ENCODE data around the gene TEC.

The TEC gene

DNA sequence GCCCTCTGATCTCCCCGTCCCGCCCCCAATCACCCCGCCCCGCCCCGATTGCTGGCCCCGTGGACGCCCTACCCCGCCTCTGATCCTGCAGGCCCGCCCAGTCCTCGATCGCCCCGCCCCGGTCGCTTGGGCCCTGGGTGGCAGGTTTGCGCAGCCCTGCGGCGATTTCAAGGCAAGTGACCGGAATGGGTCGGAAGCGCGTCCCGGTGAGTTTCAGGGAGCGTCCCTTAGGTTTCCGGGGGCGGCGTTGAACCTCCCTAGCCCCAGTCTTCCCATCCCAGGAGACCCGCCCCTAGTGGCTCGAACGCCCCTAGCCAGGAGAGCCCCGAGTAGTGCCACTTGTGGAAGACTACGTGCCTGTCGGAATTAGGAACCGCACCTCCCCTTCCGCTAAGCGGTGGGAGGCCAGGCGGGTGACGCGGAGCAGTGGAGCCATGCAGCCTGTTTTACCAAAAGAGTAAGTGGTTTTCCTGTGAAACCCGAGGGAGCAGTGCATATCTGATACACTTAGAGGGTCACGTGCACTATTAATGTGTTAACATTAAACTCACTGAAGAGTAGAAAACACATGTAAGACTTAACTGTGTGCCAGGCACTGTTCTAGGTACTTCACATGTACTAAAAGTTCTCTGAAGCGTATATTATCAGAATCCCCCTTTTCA, 354 bp upstream of the TEC start:
- DNase-seq (peak; percentile 96), ATAC-seq (peak; percentile 95)

DNA sequence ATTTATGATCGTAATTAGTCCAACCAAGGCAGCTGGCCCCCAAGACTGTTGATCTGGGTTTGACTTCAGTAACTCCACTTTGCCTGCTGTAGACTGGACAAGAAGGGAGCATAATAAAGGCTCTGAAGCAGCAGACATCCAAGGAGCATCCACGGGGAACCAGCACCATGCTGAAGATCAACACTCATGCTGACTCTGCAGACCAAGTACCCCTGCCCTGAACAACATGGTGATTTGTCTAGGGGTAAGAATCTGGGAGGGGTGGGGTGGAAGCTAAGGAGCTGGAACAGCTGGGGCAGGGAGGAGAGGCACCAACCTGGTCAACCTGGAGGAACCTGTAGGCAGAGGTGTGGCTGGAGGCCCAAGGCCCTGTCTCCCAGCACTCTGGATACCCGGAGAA, 2.1 kb downstream of the TEC start:
- no peak for DNase-seq
- no peak for ATAC-seq

DNA sequence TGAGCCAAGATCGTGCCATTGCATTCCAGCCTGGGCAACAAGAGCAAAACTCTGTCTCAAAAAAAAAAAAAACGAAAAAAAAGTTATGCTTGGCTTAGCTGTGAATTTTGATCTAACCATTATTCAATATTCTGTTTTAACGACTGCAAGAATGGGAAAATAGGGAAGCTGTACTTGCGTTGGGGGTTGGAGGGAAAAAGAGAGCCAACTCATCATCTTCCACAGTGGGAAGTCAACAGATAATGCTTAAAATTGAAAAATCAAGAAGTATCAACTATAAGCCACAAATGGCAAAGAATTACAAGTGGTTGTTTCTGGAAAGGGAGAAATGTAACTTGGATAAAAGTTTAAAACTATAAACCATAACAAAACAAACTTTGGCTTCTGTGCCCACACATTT, 2.9 kb downstream of the TEC start:
- DNase-seq (no peak), ATAC-seq (no peak)

- no peak for DNase-seq
These were observed 6.7 kb downstream of the TEC start for GRCh38 chr4:48262926-48263325.

GRCh38 chr4:48262484-48262883, 7.2 kb downstream of the TEC start:
- ATAC-seq: no peak

More at GRCh38 chr4:48262926-48263325, 6.7 kb downstream of the TEC start:
- no peak for ATAC-seq

GRCh38 chr4:48261281-48261680, 8.4 kb downstream of the TEC start:
- DNase-seq (no peak), ATAC-seq (no peak)

More at GRCh38 chr4:48262484-48262883, 7.2 kb downstream of the TEC start:
- DNase-seq: no peak

GRCh38 chr4:48259748-48260147, 9.9 kb downstream of the TEC start:
- DNase-seq: no peak
- ATAC-seq: no peak

DNA sequence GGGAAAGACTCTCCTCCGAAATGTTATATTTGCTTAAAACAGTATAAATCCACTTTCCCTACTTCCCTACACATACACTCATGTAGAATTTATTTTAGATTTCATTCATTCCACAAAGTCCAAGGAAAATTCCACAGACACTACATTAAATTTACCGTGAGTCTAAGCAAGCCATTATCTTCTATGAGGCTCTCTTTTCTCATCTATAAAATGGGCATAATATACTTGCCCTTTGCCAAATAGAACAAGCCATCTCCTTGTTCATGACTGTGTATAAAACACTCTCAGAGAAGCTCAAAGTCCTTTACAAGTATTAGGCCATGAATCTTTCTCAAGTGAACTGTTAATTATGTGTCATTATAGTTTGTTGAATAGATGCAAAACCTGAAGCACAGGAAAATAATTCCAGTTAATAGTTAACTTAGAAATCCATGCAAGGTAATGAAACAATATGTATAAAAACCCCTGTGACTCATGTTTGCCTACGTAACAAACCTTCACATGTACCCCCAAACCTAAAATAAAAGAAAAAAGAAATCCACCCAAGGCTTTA, 10.7 kb downstream of the TEC start:
- ATAC-seq (no peak), DNase-seq (no peak)

DNA sequence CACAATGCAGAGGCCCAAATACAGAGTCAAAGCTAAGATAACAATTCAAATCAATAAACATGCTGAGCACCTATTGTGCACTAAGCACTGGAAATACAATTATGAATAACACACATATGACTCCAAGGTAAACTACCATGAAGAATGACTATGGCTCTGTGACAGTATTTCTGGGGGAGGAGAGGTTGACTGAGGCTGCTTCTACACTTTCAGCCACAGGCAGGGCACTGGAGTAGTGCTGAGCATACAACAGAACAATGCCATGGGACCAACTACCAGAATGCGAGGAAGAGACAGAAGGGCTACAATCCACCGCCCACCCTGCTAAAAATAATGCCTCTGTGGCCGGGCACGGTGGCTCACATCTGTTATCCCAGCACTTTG, 13.7 kb downstream of the TEC start:
- no peak for ATAC-seq
- DNase-seq: no peak

DNA sequence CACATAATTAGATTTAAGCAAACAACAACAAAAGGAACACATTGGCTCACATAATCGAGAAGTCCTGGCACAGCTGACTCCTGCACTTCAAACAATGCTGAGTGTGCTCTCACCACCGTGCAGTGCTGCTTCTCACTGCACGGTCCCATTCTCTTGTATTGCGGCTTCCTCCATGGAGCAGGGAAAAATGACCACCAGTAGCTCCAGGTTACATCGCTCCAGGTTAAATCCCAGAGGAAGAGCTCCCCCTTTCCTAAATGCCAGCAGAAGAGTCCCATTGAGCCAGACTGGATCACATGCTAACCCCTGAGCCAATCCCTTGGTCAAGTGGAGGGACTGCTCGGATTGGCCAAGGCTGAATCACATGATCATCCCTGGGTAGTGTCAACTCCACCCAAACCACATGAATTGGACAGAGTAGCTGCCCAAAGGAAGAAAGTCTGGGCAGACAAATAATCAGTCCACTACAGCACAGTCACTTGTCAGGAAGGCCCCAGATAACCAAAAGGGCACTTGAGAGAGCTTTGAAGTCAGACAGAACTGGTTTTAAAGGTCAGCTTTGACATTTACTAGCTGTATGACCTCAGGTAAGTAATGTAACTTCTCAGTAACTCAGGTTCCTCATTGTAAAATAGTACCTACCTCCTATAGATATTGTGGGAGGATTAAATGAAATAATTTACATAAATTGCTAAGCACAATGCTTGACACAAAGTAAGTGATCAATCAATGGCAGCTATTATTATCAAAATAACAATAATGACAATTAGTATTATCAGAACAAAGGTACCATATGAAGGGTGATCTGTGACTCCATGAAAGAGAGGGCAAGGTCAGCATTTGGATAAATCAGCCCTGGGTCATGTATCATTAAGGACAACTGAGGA, 14.3 kb downstream of the TEC start:
- ATAC-seq (no peak), DNase-seq (no peak)

- no peak for DNase-seq
These were observed 15.1 kb downstream of the TEC start for GRCh38 chr4:48254381-48255071.

DNA sequence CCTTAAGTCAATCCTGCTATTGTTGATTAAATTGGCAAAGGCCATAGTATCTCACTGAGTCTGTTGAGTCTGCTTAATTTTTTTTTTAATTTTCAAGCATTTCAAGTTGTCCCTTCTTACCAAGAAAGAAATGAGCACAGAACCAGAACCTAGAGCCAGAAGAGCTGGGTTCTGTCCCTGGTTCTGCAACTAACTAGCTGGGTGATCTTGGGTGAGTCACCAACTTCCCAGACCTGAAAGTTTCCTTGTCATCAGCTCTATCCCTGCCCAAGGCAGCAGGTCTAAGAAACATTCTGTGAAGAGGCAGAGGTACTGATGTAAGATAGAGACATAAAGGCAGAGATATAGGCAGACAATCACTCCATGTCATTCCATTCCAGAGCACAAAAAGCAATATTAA, 17.3 kb downstream of the TEC start:
- no peak for DNase-seq
- no peak for ATAC-seq

More at GRCh38 chr4:48254381-48255071, 15.1 kb downstream of the TEC start:
- ATAC-seq: no peak

DNA sequence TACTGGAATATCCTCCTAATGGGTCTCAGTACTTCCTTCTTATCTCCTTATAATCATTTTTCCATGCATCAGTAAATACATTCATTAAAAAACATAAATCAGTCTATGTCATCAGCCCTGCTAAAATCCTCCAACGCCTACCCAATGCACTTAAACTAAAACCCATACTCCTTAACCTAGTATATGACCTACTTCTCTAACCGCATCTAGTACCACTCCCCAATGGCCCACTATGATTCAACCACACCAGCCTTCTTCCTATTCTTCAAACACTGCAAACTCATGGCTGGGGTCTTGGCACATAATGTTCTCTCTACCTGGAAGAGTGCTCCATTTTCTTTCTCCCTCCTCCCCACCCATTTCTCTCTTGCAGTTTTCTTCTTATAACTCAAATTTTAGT, 18.7 kb downstream of the TEC start:
- no peak for DNase-seq
- ATAC-seq: no peak

DNA sequence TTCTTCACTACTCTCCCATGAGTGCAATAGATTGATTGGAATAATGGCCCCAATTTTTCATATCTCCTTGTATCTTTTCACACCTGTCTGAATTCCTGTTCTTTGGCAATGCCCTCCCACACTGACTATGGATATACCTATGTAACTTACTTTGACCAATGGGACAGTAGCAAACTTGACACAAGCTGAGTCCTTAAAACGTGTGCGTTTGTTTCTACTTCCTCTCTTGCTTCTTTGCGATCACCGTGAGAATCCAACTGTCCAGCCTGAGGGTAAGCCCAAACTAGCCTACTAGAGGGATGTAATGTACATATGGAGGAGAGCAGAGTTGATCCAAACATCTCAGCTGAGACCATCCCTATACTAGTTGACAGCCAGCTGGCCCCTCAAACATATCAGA, 19.3 kb downstream of the TEC start:
- no peak for DNase-seq
- no peak for ATAC-seq

- DNase-seq (no peak), ATAC-seq (no peak)
These were observed 20.3 kb downstream of the TEC start for GRCh38 chr4:48249378-48249777.

- ATAC-seq: no peak
- DNase-seq: no peak
These were observed 21.1 kb downstream of the TEC start for GRCh38 chr4:48248559-48248953.

DNA sequence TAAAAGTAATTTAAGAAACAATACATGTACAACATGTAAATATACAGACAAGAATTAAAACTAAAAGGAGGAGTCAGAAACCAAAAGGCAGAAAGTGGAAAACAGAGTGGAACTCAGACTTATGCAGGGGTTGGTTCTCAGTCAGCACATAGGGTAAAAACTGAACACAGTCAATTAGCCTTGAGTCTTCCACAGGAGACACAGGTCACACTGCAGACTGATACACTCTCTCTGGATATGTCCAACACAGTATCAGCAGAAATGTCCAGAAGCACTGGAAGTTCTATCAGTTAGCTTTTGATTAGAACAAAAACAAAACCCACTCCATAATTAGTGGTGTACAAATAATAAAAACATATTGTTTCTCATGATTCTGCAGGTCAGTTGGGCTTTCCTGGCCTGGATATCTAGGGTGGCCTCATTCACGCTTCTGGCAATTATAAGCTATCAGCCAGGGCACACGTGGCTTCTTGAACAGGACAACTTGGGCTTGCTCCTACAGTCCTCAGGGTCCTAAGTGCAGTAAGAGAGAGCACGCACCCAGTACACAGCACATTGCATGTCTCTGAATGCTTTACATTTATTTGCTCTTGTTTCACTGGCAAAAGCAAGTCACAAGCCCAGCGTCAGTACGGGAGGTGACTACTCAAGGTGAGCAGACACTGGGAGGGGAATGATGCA, 21.6 kb downstream of the TEC start:
- ATAC-seq (no peak), DNase-seq (no peak)

DNA sequence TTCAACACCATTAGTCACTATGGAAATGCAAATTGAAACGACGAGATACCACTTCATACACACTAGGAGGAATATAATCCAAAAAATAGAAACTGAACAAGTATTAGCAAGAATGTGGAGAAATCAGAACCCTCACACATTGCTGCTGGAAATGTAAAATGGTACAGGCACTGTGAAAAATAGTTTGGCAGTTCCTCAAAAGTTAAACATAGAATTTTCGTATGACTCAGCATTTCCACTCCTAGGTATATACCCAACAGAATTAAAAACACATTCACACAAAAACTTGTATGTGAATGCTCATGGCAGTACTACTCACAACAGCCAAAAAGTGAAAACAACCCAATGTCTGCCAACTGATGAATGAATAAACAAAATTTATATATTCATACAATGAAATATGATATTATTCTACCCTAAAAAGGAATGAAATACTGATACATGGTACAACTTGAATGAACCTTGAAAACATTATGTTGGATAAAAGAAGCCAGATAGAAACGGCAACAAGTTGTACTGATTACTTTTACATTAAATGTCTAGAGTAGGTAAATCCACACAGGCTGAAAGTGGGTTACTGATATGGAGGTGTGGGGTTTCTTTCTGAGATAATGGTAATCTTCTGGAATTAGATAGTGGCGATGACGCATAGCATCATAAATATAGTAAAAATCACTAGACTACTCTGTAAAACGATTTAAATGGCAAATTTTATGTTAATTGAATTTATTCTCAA, 22.3 kb downstream of the TEC start:
- DNase-seq: no peak

GRCh38 chr4:48244665-48245064, 25.0 kb downstream of the TEC start:
- ATAC-seq (no peak), DNase-seq (no peak)

More for the DNA sequence above, 22.3 kb downstream of the TEC start:
- no peak for ATAC-seq

DNA sequence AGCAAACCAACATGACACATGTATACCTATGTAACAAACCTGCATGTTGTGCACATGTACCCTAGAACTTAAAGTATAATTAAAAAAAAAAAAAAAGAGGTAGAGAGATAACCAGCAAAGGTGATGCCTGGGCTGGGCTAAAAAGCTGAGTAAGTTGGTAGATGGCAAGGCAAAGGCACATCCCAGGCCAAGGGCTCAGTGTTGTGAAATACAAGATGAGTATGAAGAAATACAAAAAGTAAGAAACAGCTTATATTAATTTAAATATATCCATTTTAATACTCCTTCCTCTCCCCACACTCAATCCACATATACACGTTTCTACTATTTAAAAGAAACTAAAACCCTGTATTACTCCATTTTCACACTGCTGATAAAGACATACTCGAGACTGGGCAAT, 25.8 kb downstream of the TEC start:
- no peak for DNase-seq
- ATAC-seq: no peak

GRCh38 chr4:48243429-48243828, 26.2 kb downstream of the TEC start:
- no peak for DNase-seq

More at GRCh38 chr4:48243429-48243828, 26.2 kb downstream of the TEC start:
- ATAC-seq: no peak
